Measurements from ENCODE around the gene AMFR.

DNA sequence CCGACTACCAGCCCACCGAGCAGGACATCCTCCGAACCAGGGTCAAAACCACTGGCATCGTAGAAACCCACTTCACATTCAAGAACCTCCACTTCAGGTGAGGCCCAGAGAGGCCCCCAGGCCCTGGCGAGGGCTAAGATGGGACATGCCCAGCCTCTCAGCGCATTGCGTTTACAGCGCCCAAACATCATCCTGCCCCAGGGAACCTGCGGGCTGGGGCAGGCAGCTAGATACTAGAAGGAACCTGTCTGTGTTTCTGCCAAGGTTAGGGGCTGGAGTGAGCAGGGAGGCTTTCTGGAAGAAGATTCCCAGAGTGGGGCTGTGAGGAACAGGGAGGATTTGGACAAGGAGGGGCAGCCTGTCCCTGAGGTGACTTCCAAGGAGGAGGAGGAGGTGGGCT is 90.6 kb downstream of the AMFR start:
- TF ChIP-seq, protein P1, sequence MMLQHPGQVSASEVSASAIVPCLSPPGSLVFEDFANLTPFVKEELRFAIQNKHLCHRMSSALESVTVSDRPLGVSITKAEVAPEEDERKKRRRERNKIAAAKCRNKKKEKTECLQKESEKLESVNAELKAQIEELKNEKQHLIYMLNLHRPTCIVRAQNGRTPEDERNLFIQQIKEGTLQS (IDR thresholded peaks at IDR 0.05), result no peak
- TF ChIP-seq, protein P2, sequence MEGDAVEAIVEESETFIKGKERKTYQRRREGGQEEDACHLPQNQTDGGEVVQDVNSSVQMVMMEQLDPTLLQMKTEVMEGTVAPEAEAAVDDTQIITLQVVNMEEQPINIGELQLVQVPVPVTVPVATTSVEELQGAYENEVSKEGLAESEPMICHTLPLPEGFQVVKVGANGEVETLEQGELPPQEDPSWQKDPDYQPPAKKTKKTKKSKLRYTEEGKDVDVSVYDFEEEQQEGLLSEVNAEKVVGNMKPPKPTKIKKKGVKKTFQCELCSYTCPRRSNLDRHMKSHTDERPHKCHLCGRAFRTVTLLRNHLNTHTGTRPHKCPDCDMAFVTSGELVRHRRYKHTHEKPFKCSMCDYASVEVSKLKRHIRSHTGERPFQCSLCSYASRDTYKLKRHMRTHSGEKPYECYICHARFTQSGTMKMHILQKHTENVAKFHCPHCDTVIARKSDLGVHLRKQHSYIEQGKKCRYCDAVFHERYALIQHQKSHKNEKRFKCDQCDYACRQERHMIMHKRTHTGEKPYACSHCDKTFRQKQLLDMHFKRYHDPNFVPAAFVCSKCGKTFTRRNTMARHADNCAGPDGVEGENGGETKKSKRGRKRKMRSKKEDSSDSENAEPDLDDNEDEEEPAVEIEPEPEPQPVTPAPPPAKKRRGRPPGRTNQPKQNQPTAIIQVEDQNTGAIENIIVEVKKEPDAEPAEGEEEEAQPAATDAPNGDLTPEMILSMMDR (IDR thresholded peaks at IDR 0.05 in 2 of 3, conservative IDR thresholded peaks at IDR 0.05 in 1 of 3; ENCODE audit: borderline replicate concordance in 1 of 3, insufficient read depth in 1 of 3, low read depth in 2 of 3, low read length in 2 of 3), result no peak
- TF ChIP-seq FOSL1 (IDR thresholded peaks at IDR 0.05; ENCODE audit: low read depth) (no peak), POLR2A (IDR thresholded peaks at IDR 0.05; ENCODE audit: borderline replicate concordance, extremely low read depth, insufficient read depth, insufficient read length) (no peak), EGR1 (IDR thresholded peaks at IDR 0.05; ENCODE audit: low read depth) (no peak), YY1 (IDR thresholded peaks at IDR 0.05; ENCODE audit: extremely low read depth, insufficient replicate concordance, low read depth, low read length) (no peak), POLR2AphosphoS5 (IDR thresholded peaks at IDR 0.05; ENCODE audit: low read depth, low read length) (no peak), ZBTB33 (IDR thresholded peaks at IDR 0.05; ENCODE audit: extremely low read depth, insufficient replicate concordance, low read length) (no peak), EZH2 (IDR thresholded peaks at IDR 0.05) (no peak), REST (IDR thresholded peaks at IDR 0.05; ENCODE audit: low read depth) (no peak), RAD21 (IDR thresholded peaks at IDR 0.05; ENCODE audit: low read depth) (no peak)

Data from HCT116 (cell line).